HepG2 (cell line): ENCODE data around the gene VAMP8. TPM values are rescaled to one million over a fixed set of nuclear protein-coding genes. Genes with fewer than 3 reads are reported as not detected.
A peak's percentile ranks its signal among the peaks of the same experiment; 100 is the strongest.

ENCODE experiments used
- KMT2A ChIP-seq: sonication (generic); formaldehyde crosslinking; IDR thresholded peaks from 2 replicates; pipeline ENCODE4 v1.4.0; 2020; ENCODE audit warnings: missing genetic modification reagents
- ZHX2 ChIP-seq, 2 experiments: sonication (generic) in 1 of 2; formaldehyde crosslinking in 1 of 2; IDR thresholded peaks; 2 replicates each; pipeline versions ENCODE4 v1.6.1 to v1.9.0; 2014 to 2022; ENCODE audit warnings: antibody characterized with exemption in 1 of 2, borderline replicate concordance in 1 of 2, inconsistent platforms in 1 of 2, low read depth in 1 of 2, missing genetic modification reagents in 1 of 2
- ZNF510 ChIP-seq: sonication (generic); formaldehyde crosslinking; IDR thresholded peaks from 2 replicates; pipeline ENCODE4 v1.4.0; 2020; ENCODE audit warnings: low read depth, mild to moderate bottlenecking, missing genetic modification reagents
- ZNF646 ChIP-seq: sonication (generic); formaldehyde crosslinking; IDR thresholded peaks from 2 replicates; pipeline ENCODE4 v1.9.0; 2021; ENCODE audit warnings: mild to moderate bottlenecking, missing genetic modification reagents
- polyA plus RNA-seq, 8 experiments: library from polyadenylated mRNA; depleted of rRNA in 3 of 8; stranded (reverse) in 7 of 8; unstranded in 1 of 8; fragments of >200 nt; fragmentation: Illumina TruSeq in 4 of 8; extraction: Trizol in 4 of 8; gene quantifications; 2 replicates each; pipeline versions ENCODE4 v1.2.1 to v1.2.3, GENCODE V29; 2011 to 2016; ENCODE audit warnings: low read depth in 4 of 8, missing spikeins in 1 of 8, mixed read lengths in 1 of 8; ENCODE audit not compliant: insufficient read depth in 1 of 8
- total RNA-seq, 5 experiments: library from RNA; depleted of rRNA; stranded (reverse); fragments of >200 nt; fragmentation: Illumina TruSeq; extraction: Trizol; gene quantifications; 2 replicates each; pipeline ENCODE4 v1.2.3, GENCODE V29; 2016; ENCODE audit warnings: low read depth in 1 of 5
- TF ChIP-seq, protein P1 (sequence below): sonication (generic); formaldehyde crosslinking; IDR thresholded peaks from 2 replicates; pipeline ENCODE4 v1.4.0; 2020; ENCODE audit warnings: missing genetic modification reagents, mild to moderate bottlenecking, borderline replicate concordance

Gene VAMP8
- total and polyA plus RNA-seq, 2 of the 13 experiments (the other 11 are each of a cell fraction or from before 2014, with no cell fraction given), result 83.3 to 157 TPM

DNA sequence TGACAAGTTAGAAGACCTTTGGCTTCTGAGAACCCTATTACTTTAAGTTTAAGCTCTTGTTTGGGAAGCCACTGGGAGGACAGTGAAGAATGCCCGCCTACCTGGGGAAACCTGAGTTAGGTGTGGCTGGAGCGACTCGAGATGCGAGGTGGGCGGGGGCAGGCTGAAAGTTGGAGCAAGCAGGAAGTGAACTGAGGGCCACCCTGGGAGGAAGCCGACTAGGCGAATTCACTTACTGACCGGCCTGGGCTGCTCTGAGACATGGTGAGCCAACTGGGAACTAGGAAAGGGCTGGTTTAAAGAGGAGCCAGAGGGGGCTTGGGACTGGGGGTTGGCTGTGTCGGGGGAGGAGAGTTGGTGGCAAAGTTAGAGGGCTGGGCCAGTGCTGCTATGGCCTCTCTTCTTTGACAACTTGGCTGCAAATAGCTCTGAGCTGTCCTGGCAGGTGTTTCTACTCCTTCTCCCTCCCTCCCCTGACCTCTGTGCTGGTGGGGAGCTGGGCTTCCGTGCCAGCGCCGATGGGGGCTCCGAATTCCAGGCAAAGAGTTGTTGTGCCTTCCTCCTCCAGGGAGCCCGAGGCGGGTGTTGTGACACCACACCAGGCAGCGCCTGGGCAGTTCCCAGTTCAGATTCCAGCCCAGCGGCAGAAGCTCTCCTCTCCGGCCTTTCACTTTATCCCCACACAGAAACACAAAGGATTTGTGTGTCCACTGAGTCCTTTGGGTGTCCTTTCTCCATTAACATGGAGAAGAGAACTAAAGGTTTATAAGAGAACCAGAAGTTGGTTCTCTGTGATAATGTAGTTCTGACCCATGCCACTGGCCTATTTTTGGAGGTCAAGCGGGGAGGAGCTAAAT, at the start of gene VAMP8 (continued):
- no peak for TF ChIP-seq ZHX2 (IDR thresholded peaks at IDR 0.05; ENCODE audit: low read depth)
- TF ChIP-seq ZHX2 (CRISPR knock-in tag; IDR thresholded peaks at IDR 0.05; ENCODE audit: borderline replicate concordance), result no peak
- no peak for TF ChIP-seq ZNF510 (CRISPR knock-in tag)
- TF ChIP-seq, protein P1, sequence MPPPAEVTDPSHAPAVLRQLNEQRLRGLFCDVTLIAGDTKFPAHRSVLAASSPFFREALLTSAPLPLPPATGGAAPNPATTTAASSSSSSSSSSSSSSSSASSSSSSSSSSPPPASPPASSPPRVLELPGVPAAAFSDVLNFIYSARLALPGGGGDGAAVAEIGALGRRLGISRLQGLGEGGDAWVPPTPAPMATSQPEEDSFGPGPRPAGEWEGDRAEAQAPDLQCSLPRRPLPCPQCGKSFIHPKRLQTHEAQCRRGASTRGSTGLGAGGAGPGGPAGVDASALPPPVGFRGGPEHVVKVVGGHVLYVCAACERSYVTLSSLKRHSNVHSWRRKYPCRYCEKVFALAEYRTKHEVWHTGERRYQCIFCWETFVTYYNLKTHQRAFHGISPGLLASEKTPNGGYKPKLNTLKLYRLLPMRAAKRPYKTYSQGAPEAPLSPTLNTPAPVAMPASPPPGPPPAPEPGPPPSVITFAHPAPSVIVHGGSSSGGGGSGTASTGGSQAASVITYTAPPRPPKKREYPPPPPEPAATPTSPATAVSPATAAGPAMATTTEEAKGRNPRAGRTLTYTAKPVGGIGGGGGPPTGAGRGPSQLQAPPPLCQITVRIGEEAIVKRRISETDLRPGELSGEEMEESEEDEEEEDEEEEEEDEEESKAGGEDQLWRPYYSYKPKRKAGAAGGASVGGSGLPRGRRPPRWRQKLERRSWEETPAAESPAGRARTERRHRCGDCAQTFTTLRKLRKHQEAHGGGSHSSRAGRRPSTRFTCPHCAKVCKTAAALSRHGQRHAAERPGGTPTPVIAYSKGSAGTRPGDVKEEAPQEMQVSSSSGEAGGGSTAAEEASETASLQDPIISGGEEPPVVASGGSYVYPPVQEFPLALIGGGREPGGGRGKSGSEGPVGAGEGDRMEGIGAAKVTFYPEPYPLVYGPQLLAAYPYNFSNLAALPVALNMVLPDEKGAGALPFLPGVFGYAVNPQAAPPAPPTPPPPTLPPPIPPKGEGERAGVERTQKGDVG, result no peak; the same call in 1 of the 2 replicates
- TF ChIP-seq ZNF646, result peak; percentile 73; the same call in 1 of the 2 replicates
- peak; percentile 55; the same call in 1 of the 2 replicates for TF ChIP-seq KMT2A (CRISPR knock-in tag)
